ENCODE data around the gene AKR1C1.
"Not testable (repeated sequence)": the region's sequence is repeated elsewhere in the genome, so short reads cannot be mapped to it uniquely, and the experiment has no call there.

AKR1C1 gene

GRCh38 chr10:4984971-4985594, 21.9 kb downstream of the AKR1C1 start:
- DNase-seq: no peak

GRCh38 chr10:4988000-4988641, 24.9 kb downstream of the AKR1C1 start:
- DNase-seq: not testable (repeated sequence)

- no peak for DNase-seq
Observed at GRCh38 chr10:4990217-4990616, 27.0 kb downstream of the AKR1C1 start.

- not testable (repeated sequence) for DNase-seq
Observed at GRCh38 chr10:4991463-4991862, 28.2 kb downstream of the AKR1C1 start.

GRCh38 chr10:4992564-4992963, 29.3 kb downstream of the AKR1C1 start:
- DNase-seq: not testable (repeated sequence)

GRCh38 chr10:4994260-4994659, 31.0 kb downstream of the AKR1C1 start:
- DNase-seq: not testable (repeated sequence)

GRCh38 chr10:4998671-4999070, 35.5 kb downstream of the AKR1C1 start:
- no peak for DNase-seq

- DNase-seq: no peak
Observed at GRCh38 chr10:5002013-5002727, 39.0 kb downstream of the AKR1C1 start.

- DNase-seq: not testable (repeated sequence)
Observed at GRCh38 chr10:5003127-5004029, 40.2 kb downstream of the AKR1C1 start, which contains the start of gene AKR1C2. TSS of gene AKR1C2 (minus strand) at chr10:5003857. CDS start at chr10:5003835, 22 bp downstream.

GRCh38 chr10:5004030-5004385, 40.8 kb downstream of the AKR1C1 start:
- not testable (repeated sequence) for DNase-seq

- DNase-seq: not testable (repeated sequence)
Observed at GRCh38 chr10:5004501-5004900, 41.3 kb downstream of the AKR1C1 start.

GRCh38 chr10:5008857-5009548, 45.8 kb downstream of the AKR1C1 start:
- not testable (repeated sequence) for DNase-seq

- not testable (repeated sequence) for DNase-seq
Observed at GRCh38 chr10:5010043-5010442, 46.8 kb downstream of the AKR1C1 start.

GRCh38 chr10:5011392-5011791, 48.2 kb downstream of the AKR1C1 start:
- DNase-seq: not testable (repeated sequence)

GRCh38 chr10:5012595-5012994, 49.4 kb downstream of the AKR1C1 start:
- no peak for DNase-seq

GRCh38 chr10:5013385-5013784, 50.2 kb downstream of the AKR1C1 start:
- DNase-seq: no peak

GRCh38 chr10:5014200-5014910, 51.1 kb downstream of the AKR1C1 start:
- DNase-seq: not testable (repeated sequence)

GRCh38 chr10:5014936-5015335, 51.7 kb downstream of the AKR1C1 start:
- no peak for DNase-seq

GRCh38 chr10:5018134-5018533, 54.9 kb downstream of the AKR1C1 start:
- DNase-seq: no peak

GRCh38 chr10:5018671-5019277, 55.6 kb downstream of the AKR1C1 start:
- DNase-seq: not testable (repeated sequence)

Measured in activated CD4-positive, alpha-beta T cell treated with anti-CD3 and anti-CD28 coated beads, Interleukin-2, amount 50 U/mL, for 1 hour (primary cell).